Activated T-helper 9 cell treated with anti-CD3 and anti-CD28 coated beads, Interleukin-2, amount 50 U/mL, for 16 hours (primary cell): ENCODE data around the gene UBL7.
A peak's percentile ranks its signal among the peaks of the same experiment; 100 is the strongest.

ENCODE experiments used
- DNase-seq: peaks from one replicate; pipeline ENCODE4 v3.0.0-alpha.2; 2020; ENCODE audit warnings: low read depth

UBL7 gene

GRCh38 chr15:74406992-74407705 is 53.8 kb downstream of the UBL7 start:
- DNase-seq = no peak

- DNase-seq = no peak
Observed at GRCh38 chr15:74406517-74406916, 54.4 kb downstream of the UBL7 start.

GRCh38 chr15:74405823-74406222 is 55.1 kb downstream of the UBL7 start:
- DNase-seq = no peak

GRCh38 chr15:74403991-74404563 is 56.9 kb downstream of the UBL7 start:
- no peak for DNase-seq

GRCh38 chr15:74403588-74403919 is 57.4 kb downstream of the UBL7 start:
- no peak for DNase-seq

- peak; percentile 55 for DNase-seq
Observed at GRCh38 chr15:74402873-74403587, 57.9 kb downstream of the UBL7 start.

GRCh38 chr15:74402337-74402841 is 58.6 kb downstream of the UBL7 start:
- no peak for DNase-seq

GRCh38 chr15:74400915-74401757 is 59.8 kb downstream of the UBL7 start:
- no peak for DNase-seq

- DNase-seq = no peak
Observed at GRCh38 chr15:74400313-74400860, 60.6 kb downstream of the UBL7 start.

- no peak for DNase-seq
Observed at GRCh38 chr15:74399511-74400312, 61.2 kb downstream of the UBL7 start.

GRCh38 chr15:74399100-74399499 is 61.9 kb downstream of the UBL7 start:
- DNase-seq = no peak

GRCh38 chr15:74398183-74398582 is 62.8 kb downstream of the UBL7 start:
- DNase-seq = no peak

GRCh38 chr15:74397239-74398068 is 63.5 kb downstream of the UBL7 start:
- no peak for DNase-seq

- no peak for DNase-seq
Observed at GRCh38 chr15:74396445-74397238, 64.3 kb downstream of the UBL7 start.

- no peak for DNase-seq
Observed at GRCh38 chr15:74396146-74396438, 64.9 kb downstream of the UBL7 start.
